Prostate gland (tissue), 2 donors: Measurements from ENCODE around the gene AVPR1A. TPM values are rescaled to one million over a fixed set of nuclear protein-coding genes. Genes with fewer than 3 reads are reported as not detected.

Experiments used
- DNase-seq: peaks from one replicate; pipeline ENCODE4 v3.0.0-alpha.2; 2019; ENCODE audit warnings: low spot score
- H3K27ac ChIP-seq, 2 donors: fragments of 200-600 bp; sonication (generic); 2 replicates each; pipeline ENCODE4 v1.5.1; 2017 to 2019
- H3K27me3 ChIP-seq: fragments of 200-600 bp; sonication (generic); replicated peaks from 2 replicates; pipeline ENCODE4 v1.5.1; 2019; ENCODE audit not compliant: insufficient read depth
- H3K36me3 ChIP-seq, 2 donors: fragments of 200-600 bp; sonication (generic); 1 replicate in 1 of 2; 2 replicates in 1 of 2; pipeline versions ENCODE4 v1.5.1 to v1.8.1; 2017 to 2019
- H3K4me1 ChIP-seq: fragments of 200-600 bp; sonication (generic); replicated peaks from 2 replicates; pipeline ENCODE4 v1.5.1; 2019
- H3K4me3 ChIP-seq, 2 donors: fragments of 200-600 bp; sonication (generic); 2 replicates each; pipeline ENCODE4 v1.5.1; 2017 to 2019
- H3K9me3 ChIP-seq: fragments of 200-600 bp; sonication (generic); 2 replicates; pipeline ENCODE4 v1.5.1; 2017
- CTCF ChIP-seq, 4 experiments: fragments of 200-600 bp in 2 of 4; fragments of 450-650 bp in 2 of 4; sonication (generic) in 2 of 4; IDR thresholded peaks; 1 replicate in 3 of 4; 2 replicates in 1 of 4; pipeline ENCODE4 v1.5.1; 2016 to 2019; ENCODE audit warnings: antibody characterized with exemption in 4 of 4, mild to moderate bottlenecking in 2 of 4, moderate library complexity in 2 of 4
- POLR2A ChIP-seq: fragments of 450-650 bp; IDR thresholded peaks from one replicate; pipeline ENCODE4 v1.6.1; 2016; ENCODE audit warnings: antibody characterized with exemption, mild to moderate bottlenecking
- POLR2AphosphoS5 ChIP-seq: sonication (generic); formaldehyde crosslinking; IDR thresholded peaks from one replicate; pipeline ENCODE4 v1.6.1; 2017; ENCODE audit warnings: antibody characterized with exemption
- WGBS: methylation state at CpG from one replicate; pipeline ENCODE4 v1.1.5; 2018; 5-methylcytosine and 5-hydroxymethylcytosine counted together
- intact Hi-C: fragments of 100-400 bp; cut with DNase I; formaldehyde crosslinking; loops from one replicate; pipeline ENCODE4 v1.14.2; 2022
- total RNA-seq, 2 donors: library from RNA; depleted of rRNA; stranded (reverse); fragments of >200 nt; gene quantifications; one replicate each; pipeline ENCODE4 v1.1.0, GENCODE V29; 2016

Gene AVPR1A
- total RNA-seq, 2 donors from 2014 or later, result 0.91 to 6.2 TPM

DNA sequence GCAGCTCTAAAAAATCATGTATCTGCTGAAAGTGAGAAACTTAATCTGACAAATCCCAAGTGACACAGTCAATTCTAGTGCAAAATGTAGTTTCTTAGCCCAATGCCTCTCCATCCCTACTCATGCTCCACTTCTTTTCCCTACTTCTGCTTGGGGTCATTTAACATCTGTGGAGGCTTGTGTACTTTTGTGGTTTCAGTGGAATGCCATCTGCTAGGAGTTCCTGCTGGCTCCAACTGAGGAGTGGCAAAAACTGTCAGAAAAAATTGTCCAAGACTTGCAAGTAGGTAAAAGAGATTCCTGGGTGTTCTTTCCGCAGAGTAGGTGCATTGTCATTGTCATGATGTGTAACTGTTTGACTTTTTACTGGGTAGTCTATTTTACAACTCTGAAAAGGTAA is 12.5 kb upstream of the AVPR1A start:
- H3K4me3 ChIP-seq, result no peak overlapping the region
- H3K36me3 ChIP-seq, result no peaks in the 10 kb centered on the region
- 63% methylated on average over 1 of the region's 1 CpG for WGBS
- DNase-seq, result no peak
- no peaks in the 10 kb centered on the region for H3K9me3 ChIP-seq
- intact Hi-C loops, result no loop called here
- H3K4me1 ChIP-seq, result no peaks in the 10 kb centered on the region
- TF ChIP-seq POLR2A (no peak), CTCF (IDR thresholded peaks at IDR 0.05) (no peak), POLR2AphosphoS5 (no peak)
- H3K27me3 ChIP-seq, result no peaks in the 10 kb centered on the region
- no peak overlapping the region for H3K27ac ChIP-seq

GRCh38 chr12:63155375-63155774 is 4.4 kb upstream of the AVPR1A start:
- no peak overlapping the region for H3K4me3 ChIP-seq
- H3K27ac ChIP-seq, result no peak overlapping the region
- H3K36me3 ChIP-seq, result no peaks in the 10 kb centered on the region
- 83% methylated on average over 2 of the region's 2 CpGs for WGBS
- no peak for TF ChIP-seq CTCF (IDR thresholded peaks at IDR 0.05)
- no peak for TF ChIP-seq POLR2AphosphoS5
- TF ChIP-seq POLR2A, result no peak
- H3K9me3 ChIP-seq, result no peaks in the 10 kb centered on the region
- H3K27me3 ChIP-seq, result peaks cover 6% of the 10 kb centered on the region
- no peaks in the 10 kb centered on the region for H3K4me1 ChIP-seq
- DNase-seq, result no peak
- intact Hi-C loops, result no loop called here

DNA sequence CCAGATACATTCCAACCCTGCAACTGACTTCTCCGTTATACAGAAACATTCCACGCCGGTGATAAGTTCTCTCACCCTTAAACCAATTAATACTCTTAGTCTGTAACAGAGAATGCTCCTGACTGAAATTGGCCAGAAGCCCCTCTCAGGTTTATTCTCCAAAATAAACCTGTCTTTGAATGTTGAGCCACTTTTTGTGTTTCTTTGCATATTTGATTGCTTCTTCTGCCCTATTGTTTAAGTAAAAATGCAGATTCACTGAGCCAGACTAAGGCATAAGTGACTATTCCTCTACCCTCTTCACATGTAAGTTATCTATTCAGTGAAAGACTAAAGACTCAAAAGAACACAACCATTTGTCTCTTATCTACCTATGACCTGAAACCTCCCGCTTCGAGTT is 3.6 kb upstream of the AVPR1A start:
- no peak overlapping the region for H3K27ac ChIP-seq
- intact Hi-C loops, result no loop called here
- H3K36me3 ChIP-seq, result no peaks in the 10 kb centered on the region
- H3K4me1 ChIP-seq, result no peaks in the 10 kb centered on the region
- H3K4me3 ChIP-seq, result no peak overlapping the region
- 97% methylated on average over 5 of the region's 5 CpGs for WGBS
- no peak for TF ChIP-seq POLR2A
- TF ChIP-seq CTCF (IDR thresholded peaks at IDR 0.05), result no peak
- TF ChIP-seq POLR2AphosphoS5, result no peak
- peaks cover 12% of the 10 kb centered on the region for H3K27me3 ChIP-seq
- no peak for DNase-seq
- H3K9me3 ChIP-seq, result no peaks in the 10 kb centered on the region

DNA sequence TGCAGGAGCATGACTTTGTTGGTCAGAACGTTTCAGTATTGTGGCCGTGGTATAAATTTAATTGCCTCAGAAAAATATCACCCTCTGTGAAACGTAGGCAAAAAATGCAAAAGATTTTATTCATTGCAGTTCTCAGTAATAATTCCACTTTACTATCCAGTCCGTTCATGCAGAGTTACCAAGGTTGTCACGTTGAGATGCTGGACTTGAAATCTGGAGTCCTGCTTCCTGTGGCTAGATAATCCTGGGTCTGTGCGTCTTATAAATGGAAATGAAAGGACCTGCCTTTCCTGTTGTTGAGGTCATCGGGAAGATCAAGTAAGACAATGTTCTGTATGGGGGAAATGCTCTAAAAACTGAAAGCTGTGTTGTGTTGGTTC is 1.3 kb upstream of the AVPR1A start:
- WGBS, result 16% methylated on average over 7 of the region's 7 CpGs
- Histone ChIP-seq H3K4me1 (no peaks in the 10 kb centered on the region), H3K27ac (no peak overlapping the region), H3K9me3 (no peaks in the 10 kb centered on the region), H3K27me3 (peaks cover 12% of the 10 kb centered on the region), H3K4me3 (no peak overlapping the region), H3K36me3 (no peaks in the 10 kb centered on the region)
- no peak for DNase-seq
- TF ChIP-seq CTCF (IDR thresholded peaks at IDR 0.05), result peak in 1 of 4 experiments; percentile 3
- no peak for TF ChIP-seq POLR2A
- intact Hi-C loops, result no loop called here

DNA sequence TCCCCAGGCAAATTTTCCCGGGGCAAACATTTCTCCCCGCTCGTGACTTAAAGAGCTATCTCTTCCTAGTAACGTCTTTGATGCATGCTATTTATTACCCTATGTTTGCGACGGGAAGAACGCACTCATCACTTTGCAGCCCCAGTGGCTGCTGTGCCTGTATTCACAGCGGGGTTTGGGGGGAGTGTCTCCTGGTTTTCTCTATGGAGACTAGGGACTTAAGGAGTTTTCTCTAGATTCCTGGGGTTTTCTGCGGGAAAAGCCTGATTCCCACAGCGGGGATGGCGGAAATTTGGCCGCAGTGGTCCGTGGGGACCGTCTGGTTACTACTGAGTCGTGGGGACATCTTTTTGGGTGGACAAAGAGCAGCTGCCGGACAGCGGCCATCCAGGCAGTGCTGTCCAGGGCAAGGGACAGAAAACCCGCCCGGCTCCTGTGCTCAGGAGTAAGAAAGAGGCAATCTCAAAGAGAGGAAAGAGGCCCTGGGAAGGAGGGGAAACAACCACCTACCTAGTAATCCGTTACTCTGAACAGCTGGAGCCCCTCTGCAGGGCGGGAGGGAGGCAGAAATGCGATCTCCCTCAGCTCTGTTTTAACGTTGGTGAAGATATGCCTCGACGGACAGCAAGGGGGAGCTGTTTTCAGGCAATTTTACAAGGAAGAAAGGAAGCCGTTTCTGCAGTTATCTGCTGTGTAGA is 771 bp upstream of the AVPR1A start:
- DNase-seq, result no peak
- WGBS, result 3% methylated on average over 26 of the region's 26 CpGs
- H3K27ac ChIP-seq, result no peak overlapping the region

More for the DNA sequence above, 771 bp upstream of the AVPR1A start:
- no peak for TF ChIP-seq POLR2A
- TF ChIP-seq POLR2AphosphoS5, result peak; percentile 6
- peak; percentile 21 to 52 (median 44) for TF ChIP-seq CTCF (IDR thresholded peaks at IDR 0.05)
- no peaks in the 10 kb centered on the region for H3K4me1 ChIP-seq
- no peaks in the 10 kb centered on the region for H3K9me3 ChIP-seq
- intact Hi-C loops, result no loop called here
- H3K27me3 ChIP-seq, result peaks cover 12% of the 10 kb centered on the region
- peak overlapping the region; percentile 7 to 15 for H3K4me3 ChIP-seq
- no peaks in the 10 kb centered on the region for H3K36me3 ChIP-seq
